Kidney epithelial cell (primary cell): ENCODE measurements around the gene BTBD6. TPM values are rescaled to one million over a fixed set of nuclear protein-coding genes. Genes with fewer than 3 reads are reported as not detected.

Experiments used
- DNase-seq: peaks from one replicate; pipeline ENCODE4 v3.0.0-alpha.2; 2010; ENCODE audit warnings: low read depth
- H3K27me3 ChIP-seq: 2 replicates; pipeline ENCODE4 v1.6.0; 2011; ENCODE audit warnings: low read length; ENCODE audit not compliant: control insufficient read depth, insufficient read depth
- H3K36me3 ChIP-seq: 2 replicates; pipeline ENCODE4 v1.5.1; 2011; ENCODE audit warnings: low read length; ENCODE audit not compliant: control insufficient read depth, insufficient read depth
- H3K4me3 ChIP-seq: 2 replicates; pipeline ENCODE4 v1.5.1; 2011; ENCODE audit warnings: low read depth, mild to moderate bottlenecking, control low read depth, low read length
- CTCF ChIP-seq: IDR thresholded peaks from 2 replicates; pipeline ENCODE4 v1.5.1; 2011; ENCODE audit warnings: mild to moderate bottlenecking, moderate library complexity, low read length, control low read depth, inconsistent platforms; ENCODE audit not compliant: insufficient read depth, poor library complexity, severe bottlenecking
- total RNA-seq: library from RNA; depleted of rRNA; stranded (reverse); fragments of >200 nt; gene quantifications from 2 replicates; pipeline ENCODE4 v1.2.3, GENCODE V29; 2015

Gene BTBD6
- 45.8 and 48.9 TPM in 2 replicates for total RNA-seq

DNA sequence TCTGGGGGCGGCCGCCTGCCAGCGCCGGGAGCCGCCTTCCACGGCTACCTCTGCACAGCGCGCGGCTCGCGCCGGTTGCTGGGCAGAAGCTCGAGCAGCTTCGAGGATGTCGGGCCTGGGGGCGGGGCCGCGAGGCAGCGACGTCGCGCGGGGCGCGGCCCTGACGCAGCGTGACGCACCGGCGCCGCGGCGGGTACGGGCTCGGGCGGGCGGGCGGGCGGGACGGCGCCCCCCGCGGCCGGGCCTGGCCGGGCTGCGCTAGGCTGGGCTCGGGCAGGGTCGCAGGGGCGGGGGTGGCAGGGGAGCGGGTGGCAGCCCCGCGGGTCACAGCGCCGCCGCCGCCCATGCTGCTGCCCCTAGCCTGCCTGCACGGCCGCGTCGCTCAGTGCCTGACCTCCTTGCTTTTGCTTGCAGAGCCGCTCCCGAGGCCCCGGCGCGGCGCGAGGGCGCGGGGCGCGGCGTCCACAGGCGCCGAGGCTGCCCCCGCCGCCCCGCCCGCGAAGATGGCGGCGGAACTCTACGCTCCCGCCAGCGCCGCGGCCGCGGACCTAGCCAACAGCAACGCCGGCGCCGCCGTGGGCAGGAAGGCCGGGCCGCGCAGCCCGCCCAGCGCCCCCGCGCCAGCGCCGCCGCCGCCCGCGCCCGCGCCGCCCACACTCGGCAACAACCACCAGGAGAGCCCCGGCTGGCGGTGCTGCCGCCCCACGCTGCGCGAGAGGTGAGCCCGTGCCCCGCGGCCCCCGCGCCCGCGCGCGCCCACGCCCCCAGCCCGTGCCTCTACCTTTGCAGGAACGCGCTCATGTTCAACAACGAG lies at the start of gene BTBD6:
Gene BTBD6, plus strand, starts transcription at position 166 of the 814 bp plus-strand sequence. Its CDS starts 179 bp downstream, at position 345.
- peak within 1 kb of the TSS; percentile 50 for H3K4me3 ChIP-seq
- DNase-seq, result peak; percentile 34
- H3K36me3 ChIP-seq, result peaks cover 4% of the 10 kb centered on the region
- H3K27me3 ChIP-seq, result no peaks in the 10 kb centered on the region
- TF ChIP-seq CTCF, result no peak

DNA sequence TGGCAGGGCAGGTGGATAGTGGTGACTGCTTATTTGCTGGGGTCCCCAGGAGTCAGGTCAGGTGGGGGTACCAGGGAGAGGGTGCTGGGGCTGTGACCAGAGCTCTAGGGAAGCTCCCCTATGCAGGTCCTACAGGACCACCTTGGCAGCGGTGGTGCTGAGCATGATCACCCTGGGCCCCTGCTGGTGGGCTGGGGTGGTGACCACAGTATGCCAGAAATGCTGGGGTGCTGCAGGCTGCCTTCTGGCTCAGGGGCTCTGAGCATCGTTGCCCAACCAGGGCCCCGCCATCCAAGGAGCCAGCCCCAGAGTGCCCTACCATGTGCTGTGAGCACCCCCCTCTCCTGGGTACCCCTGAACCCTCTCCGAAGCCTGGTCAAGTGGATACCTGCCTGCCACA lies 49.7 kb upstream of the BTBD6 start:
- H3K36me3 ChIP-seq, result no peaks in the 10 kb centered on the region
- H3K4me3 ChIP-seq, result no peak overlapping the region
- TF ChIP-seq CTCF, result peak; percentile 6
- no peak for DNase-seq
- peaks cover 39% of the 10 kb centered on the region for H3K27me3 ChIP-seq

DNA sequence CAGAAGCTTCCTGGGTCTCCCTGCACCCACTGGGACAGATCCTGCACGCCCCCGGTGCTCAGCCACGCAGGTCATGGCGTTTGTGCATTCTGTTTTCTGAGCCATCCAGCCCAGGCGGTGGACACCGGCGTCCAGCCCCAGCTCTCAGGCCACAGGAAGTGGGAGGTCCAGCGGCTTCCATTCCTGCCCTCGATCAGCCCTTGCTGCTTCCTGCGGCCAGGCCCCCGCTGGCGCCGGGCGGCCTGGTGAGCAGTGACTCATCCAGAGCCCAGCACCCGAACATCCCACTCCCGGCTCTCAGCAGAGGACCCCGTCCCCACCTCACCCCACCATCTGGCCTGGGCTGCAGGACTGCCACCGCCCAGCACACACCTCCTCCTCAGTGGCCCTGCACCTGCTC lies 49.2 kb upstream of the BTBD6 start:
- H3K4me3 ChIP-seq, result no peak overlapping the region
- DNase-seq, result no peak

DNA sequence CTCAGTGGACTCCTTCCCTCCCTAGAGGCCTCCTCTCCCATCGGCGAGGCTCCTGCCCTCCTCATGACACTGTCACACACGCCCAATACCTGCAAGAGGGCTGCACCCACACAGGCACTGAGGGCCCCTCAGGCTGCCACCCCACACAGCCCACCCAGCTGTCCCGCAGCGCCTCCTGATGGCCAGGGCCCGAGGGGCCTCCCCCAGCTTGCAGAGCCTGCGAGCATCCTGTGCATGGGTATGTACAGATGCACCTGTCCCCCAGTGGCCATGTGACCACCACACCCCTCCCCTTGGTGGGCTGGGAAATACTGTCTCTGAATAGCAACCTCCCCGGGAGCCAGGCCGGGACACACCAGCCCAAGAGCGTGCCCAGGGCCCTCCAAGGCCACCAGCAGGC lies 48.3 kb upstream of the BTBD6 start:
- no peak for DNase-seq
- peaks cover 36% of the 10 kb centered on the region for H3K27me3 ChIP-seq
- TF ChIP-seq CTCF, result peak; percentile 11
- no peaks in the 10 kb centered on the region for H3K36me3 ChIP-seq
- H3K4me3 ChIP-seq, result no peak overlapping the region

More for the DNA sequence above, 49.2 kb upstream of the BTBD6 start:
- H3K27me3 ChIP-seq, result peaks cover 43% of the 10 kb centered on the region
- TF ChIP-seq CTCF, result no peak
- H3K36me3 ChIP-seq, result no peaks in the 10 kb centered on the region

- TF ChIP-seq CTCF, result no peak
- DNase-seq, result no peak
- H3K36me3 ChIP-seq, result no peaks in the 10 kb centered on the region
- H3K4me3 ChIP-seq, result no peak overlapping the region
- H3K27me3 ChIP-seq, result peaks cover 33% of the 10 kb centered on the region
These were observed 47.7 kb upstream of the BTBD6 start for GRCh38 chr14:105200641-105201040.
